Neural cell (in vitro differentiated cells): ENCODE data around the gene PTK6.

Experiments used
- CTCF ChIP-seq: fragments of 450-650 bp; IDR thresholded peaks from 2 replicates; pipeline ENCODE4 v1.5.1; 2014; ENCODE audit warnings: antibody characterized with exemption, mild to moderate bottlenecking, moderate library complexity; ENCODE audit not compliant: poor library complexity, severe bottlenecking
- EZH2 ChIP-seq: fragments of 200-600, 300-800 bp; shearing (Covaris generic), sonication (generic); IDR thresholded peaks from 2 replicates; pipeline ENCODE4 v1.6.1; 2014; ENCODE audit warnings: antibody characterized with exemption, low read length, borderline replicate concordance, mild to moderate bottlenecking; ENCODE audit not compliant: insufficient read depth, poor library complexity, severe bottlenecking
- POLR2AphosphoS5 ChIP-seq: IDR thresholded peaks from 2 replicates; pipeline ENCODE4 v1.6.1; 2012
- RAD21 ChIP-seq: fragments of 450-650 bp; conservative IDR thresholded peaks from 2 replicates; pipeline ENCODE4 v1.6.1; 2014; ENCODE audit warnings: antibody characterized with exemption, mild to moderate bottlenecking, moderate library complexity
- REST ChIP-seq: IDR thresholded peaks from 2 replicates; pipeline ENCODE4 v1.6.1; 2012; ENCODE audit warnings: borderline replicate concordance
- SMC3 ChIP-seq: fragments of 450-650 bp; conservative IDR thresholded peaks from 2 replicates; pipeline ENCODE4 v1.6.1; 2014; ENCODE audit warnings: antibody characterized with exemption, mild to moderate bottlenecking, moderate library complexity; ENCODE audit not compliant: poor library complexity
- TAF1 ChIP-seq: IDR thresholded peaks from 2 replicates; pipeline ENCODE4 v1.6.1; 2012; ENCODE audit warnings: low read depth

GRCh38 chr20:63541371-63541770, 4.2 kb upstream of the PTK6 start:
- TF ChIP-seq CTCF (no peak), EZH2 (no peak), RAD21 (no peak), POLR2AphosphoS5 (no peak), TAF1 (no peak), REST (no peak), SMC3 (no peak)
